ENCODE measurements around the gene HIPK3. TPM values are rescaled to one million over a fixed set of nuclear protein-coding genes. Genes with fewer than 3 reads are reported as not detected.

Gene HIPK3
- polyA plus RNA-seq, 4 donors: 9.5 to 40.7 (median 20.0) TPM

GRCh38 chr11:33377412-33378370, 120.5 kb downstream of the HIPK3 start:
- WGBS, 3 donors: 13 to 55% (median 25%) methylated on average over 10 of the region's 10 CpGs
- no peaks in the 10 kb centered on the region for H3K36me3 ChIP-seq (ENCODE audit: control insufficient read depth in 3 of 3, insufficient read depth in 2 of 3, low read depth in 1 of 3, low read length in 3 of 3)
- H3K27ac ChIP-seq (ENCODE audit: low read depth in 1 of 3, low read length in 2 of 3): no peak overlapping the region
- H3K27me3 ChIP-seq (ENCODE audit: control insufficient read depth in 3 of 3, insufficient read depth in 3 of 3, low read length in 3 of 3): peaks cover 11 to 31% (median 23%) of the 10 kb centered on the region in 3 donors
- H3K4me1 ChIP-seq (ENCODE audit: control insufficient read depth in 3 of 3, insufficient read depth in 2 of 3, low read depth in 1 of 3, low read length in 2 of 3): peaks cover 0 to 8% (median 3%) of the 10 kb centered on the region in 3 donors
- FAIRE-seq: no peak
- peaks cover 0 to 2% of the 10 kb centered on the region in 2 donors for H3K9me3 ChIP-seq (ENCODE audit: control insufficient read depth in 2 of 2, insufficient read depth in 1 of 2, low read depth in 1 of 2, low read length in 1 of 2)
- H3K4me3 ChIP-seq (ENCODE audit: low read depth in 1 of 3, low read length in 3 of 3): no peak overlapping the region
- peak; percentile 11 to 45 for DNase-seq

- Histone ChIP-seq H3K27me3 (ENCODE audit: control insufficient read depth in 3 of 3, insufficient read depth in 3 of 3, low read length in 3 of 3) (peaks cover 11 to 28% (median 16%) of the 10 kb centered on the region in 3 donors), H3K4me1 (ENCODE audit: control insufficient read depth in 3 of 3, insufficient read depth in 2 of 3, low read depth in 1 of 3, low read length in 2 of 3) (peaks cover 0 to 8% (median 2%) of the 10 kb centered on the region in 3 donors), H3K27ac (ENCODE audit: low read depth in 1 of 3, low read length in 2 of 3) (no peak overlapping the region), H3K4me3 (ENCODE audit: low read depth in 1 of 3, low read length in 3 of 3) (no peak overlapping the region), H3K36me3 (ENCODE audit: control insufficient read depth in 3 of 3, insufficient read depth in 2 of 3, low read depth in 1 of 3, low read length in 3 of 3) (no peaks in the 10 kb centered on the region), H3K9me3 (ENCODE audit: control insufficient read depth in 2 of 2, insufficient read depth in 1 of 2, low read depth in 1 of 2, low read length in 1 of 2) (peaks cover 0 to 2% of the 10 kb centered on the region in 2 donors)
- FAIRE-seq (no peak), DNase-seq (no peak)
- 59 to 74% (median 59%) methylated on average over 3 of the region's 3 CpGs for WGBS, 3 donors
Measured at GRCh38 chr11:33379947-33380346, 122.8 kb downstream of the HIPK3 start.

DNA sequence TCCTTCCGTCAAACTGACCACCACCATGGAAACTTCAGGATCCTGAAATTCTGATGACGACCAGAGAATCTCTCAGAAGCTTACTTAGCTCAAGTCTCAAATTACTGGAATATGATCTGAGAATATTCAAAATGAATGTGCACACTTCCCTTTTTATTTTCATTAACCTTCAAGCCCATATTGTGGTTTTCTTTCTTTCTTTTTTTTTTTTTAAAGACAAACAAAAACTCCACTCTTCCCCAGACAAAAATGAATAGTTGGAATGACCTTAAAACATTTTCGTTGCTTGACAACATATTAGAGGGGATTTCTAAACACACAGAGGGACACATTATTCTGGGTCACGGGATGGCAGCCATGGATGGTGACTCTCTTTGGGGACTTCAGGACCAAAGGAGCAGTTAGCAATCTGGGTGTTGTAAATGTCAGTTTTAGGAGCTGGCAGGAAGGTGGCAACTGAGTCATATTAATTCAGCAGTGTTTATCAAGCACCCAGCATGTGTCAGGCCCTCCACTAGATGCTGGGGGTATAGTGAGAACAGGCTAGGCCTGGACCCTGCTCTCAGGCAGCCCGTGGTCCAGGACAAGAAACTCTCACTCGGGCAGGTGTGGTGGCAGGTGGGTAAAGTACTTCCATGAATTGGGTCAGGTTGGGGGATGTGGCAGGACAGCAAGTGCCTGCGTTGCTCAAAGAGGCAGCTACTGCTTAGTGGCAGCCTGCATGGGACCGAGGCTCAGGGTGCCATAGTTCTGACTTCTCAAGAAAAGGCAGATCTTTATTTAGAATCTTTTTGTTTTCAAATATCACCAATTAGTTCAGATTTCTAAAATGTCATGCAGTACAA, 126.1 kb downstream of the HIPK3 start:
- DNase-seq (no peak), FAIRE-seq (no peak)
- H3K36me3 ChIP-seq (ENCODE audit: control insufficient read depth in 3 of 3, insufficient read depth in 2 of 3, low read depth in 1 of 3, low read length in 3 of 3): no peaks in the 10 kb centered on the region
- H3K9me3 ChIP-seq (ENCODE audit: control insufficient read depth in 2 of 2, insufficient read depth in 1 of 2, low read depth in 1 of 2, low read length in 1 of 2): no peaks in the 10 kb centered on the region
- H3K27me3 ChIP-seq (ENCODE audit: control insufficient read depth in 3 of 3, insufficient read depth in 3 of 3, low read length in 3 of 3): peaks cover 0 to 9% (median 4%) of the 10 kb centered on the region in 3 donors
- no peaks in the 10 kb centered on the region for H3K4me1 ChIP-seq (ENCODE audit: control insufficient read depth in 3 of 3, insufficient read depth in 2 of 3, low read depth in 1 of 3, low read length in 2 of 3)
- WGBS, 3 donors: 66 to 83% (median 73%) methylated on average over 8 of the region's 8 CpGs
- H3K4me3 ChIP-seq (ENCODE audit: low read depth in 1 of 3, low read length in 3 of 3): no peak overlapping the region
- H3K27ac ChIP-seq (ENCODE audit: low read depth in 1 of 3, low read length in 2 of 3): no peak overlapping the region

GRCh38 chr11:33383920-33384209, 126.7 kb downstream of the HIPK3 start:
- 84 to 95% (median 85%) methylated on average over 1 of the region's 1 CpG for WGBS, 3 donors
- no peaks in the 10 kb centered on the region for H3K4me1 ChIP-seq (ENCODE audit: control insufficient read depth in 3 of 3, insufficient read depth in 2 of 3, low read depth in 1 of 3, low read length in 2 of 3)
- no peaks in the 10 kb centered on the region for H3K9me3 ChIP-seq (ENCODE audit: control insufficient read depth in 2 of 2, insufficient read depth in 1 of 2, low read depth in 1 of 2, low read length in 1 of 2)
- peaks cover 0 to 9% (median 0%) of the 10 kb centered on the region in 3 donors for H3K27me3 ChIP-seq (ENCODE audit: control insufficient read depth in 3 of 3, insufficient read depth in 3 of 3, low read length in 3 of 3)
- DNase-seq (no peak), FAIRE-seq (no peak)
- no peak overlapping the region for H3K27ac ChIP-seq (ENCODE audit: low read depth in 1 of 3, low read length in 2 of 3)
- no peak overlapping the region for H3K4me3 ChIP-seq (ENCODE audit: low read depth in 1 of 3, low read length in 3 of 3)
- no peaks in the 10 kb centered on the region for H3K36me3 ChIP-seq (ENCODE audit: control insufficient read depth in 3 of 3, insufficient read depth in 2 of 3, low read depth in 1 of 3, low read length in 3 of 3)

DNA sequence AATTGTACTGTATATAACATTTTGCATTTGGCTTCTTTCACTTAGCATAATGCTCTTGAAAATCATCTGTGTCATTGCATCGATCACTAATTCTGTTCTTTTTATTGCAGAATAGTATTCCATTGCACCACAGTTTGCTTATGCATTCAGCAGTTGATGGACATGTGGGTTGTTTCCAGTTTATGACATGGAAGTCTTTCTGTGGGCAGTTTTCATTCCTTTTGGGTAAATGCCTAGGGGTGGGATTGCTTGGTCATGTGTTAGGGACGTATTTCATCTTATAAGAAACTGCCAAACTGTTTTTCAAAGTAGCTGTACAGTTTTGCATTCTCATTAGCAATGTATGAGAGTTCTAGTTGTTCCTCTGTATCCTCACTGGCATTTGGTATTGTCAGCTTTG, 127.0 kb downstream of the HIPK3 start:
- no peaks in the 10 kb centered on the region for H3K4me1 ChIP-seq (ENCODE audit: control insufficient read depth in 3 of 3, insufficient read depth in 2 of 3, low read depth in 1 of 3, low read length in 2 of 3)
- no peaks in the 10 kb centered on the region for H3K36me3 ChIP-seq (ENCODE audit: control insufficient read depth in 3 of 3, insufficient read depth in 2 of 3, low read depth in 1 of 3, low read length in 3 of 3)
- DNase-seq (no peak), FAIRE-seq (no peak)
- H3K9me3 ChIP-seq (ENCODE audit: control insufficient read depth in 2 of 2, insufficient read depth in 1 of 2, low read depth in 1 of 2, low read length in 1 of 2): no peaks in the 10 kb centered on the region
- WGBS, 3 donors: 80 to 85% (median 85%) methylated on average over 2 of the region's 2 CpGs
- H3K27ac ChIP-seq (ENCODE audit: low read depth in 1 of 3, low read length in 2 of 3): no peak overlapping the region
- H3K4me3 ChIP-seq (ENCODE audit: low read depth in 1 of 3, low read length in 3 of 3): no peak overlapping the region
- H3K27me3 ChIP-seq (ENCODE audit: control insufficient read depth in 3 of 3, insufficient read depth in 3 of 3, low read length in 3 of 3): peaks cover 0 to 7% (median 0%) of the 10 kb centered on the region in 3 donors

GRCh38 chr11:33387581-33387980, 130.4 kb downstream of the HIPK3 start:
- H3K4me1 ChIP-seq (ENCODE audit: control insufficient read depth in 3 of 3, insufficient read depth in 2 of 3, low read depth in 1 of 3, low read length in 2 of 3): no peaks in the 10 kb centered on the region
- WGBS, 3 donors: 47 to 77% (median 61%) methylated on average over 3 of the region's 3 CpGs
- no peak for FAIRE-seq
- H3K27ac ChIP-seq (ENCODE audit: low read depth in 1 of 3, low read length in 2 of 3): no peak overlapping the region
- no peaks in the 10 kb centered on the region for H3K9me3 ChIP-seq (ENCODE audit: control insufficient read depth in 2 of 2, insufficient read depth in 1 of 2, low read depth in 1 of 2, low read length in 1 of 2)
- no peaks in the 10 kb centered on the region for H3K27me3 ChIP-seq (ENCODE audit: control insufficient read depth in 3 of 3, insufficient read depth in 3 of 3, low read length in 3 of 3)
- no peaks in the 10 kb centered on the region for H3K36me3 ChIP-seq (ENCODE audit: control insufficient read depth in 3 of 3, insufficient read depth in 2 of 3, low read depth in 1 of 3, low read length in 3 of 3)
- no peak overlapping the region for H3K4me3 ChIP-seq (ENCODE audit: low read depth in 1 of 3, low read length in 3 of 3)
- no peak for DNase-seq

DNA sequence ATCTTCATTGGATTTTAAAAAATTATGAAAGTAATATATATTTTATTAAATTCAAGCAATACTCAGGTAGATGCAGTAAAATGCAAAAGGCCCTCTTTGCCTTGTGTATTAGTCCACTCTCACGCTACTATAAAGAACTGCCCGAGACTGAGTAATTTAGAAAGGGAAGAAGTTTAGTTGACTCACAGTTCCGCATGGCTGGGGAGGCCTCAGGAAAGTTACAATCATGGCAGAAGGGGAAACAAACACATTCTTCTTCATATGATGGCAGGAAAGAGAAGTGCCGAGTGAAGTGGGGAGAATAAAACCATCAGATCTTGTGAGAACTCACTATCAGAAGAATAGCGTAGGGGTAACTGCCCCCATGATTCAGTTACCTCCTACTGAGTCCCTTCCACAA, 130.8 kb downstream of the HIPK3 start:
- H3K27ac ChIP-seq (ENCODE audit: low read depth in 1 of 3, low read length in 2 of 3): no peak overlapping the region
- WGBS, 3 donors: 80 to 96% (median 89%) methylated on average over 5 of the region's 5 CpGs
- no peaks in the 10 kb centered on the region for H3K36me3 ChIP-seq (ENCODE audit: control insufficient read depth in 3 of 3, insufficient read depth in 2 of 3, low read depth in 1 of 3, low read length in 3 of 3)
- FAIRE-seq (no peak), DNase-seq (no peak)
- H3K4me3 ChIP-seq (ENCODE audit: low read depth in 1 of 3, low read length in 3 of 3): no peak overlapping the region
- no peaks in the 10 kb centered on the region for H3K27me3 ChIP-seq (ENCODE audit: control insufficient read depth in 3 of 3, insufficient read depth in 3 of 3, low read length in 3 of 3)
- H3K4me1 ChIP-seq (ENCODE audit: control insufficient read depth in 3 of 3, insufficient read depth in 2 of 3, low read depth in 1 of 3, low read length in 2 of 3): no peaks in the 10 kb centered on the region
- H3K9me3 ChIP-seq (ENCODE audit: control insufficient read depth in 2 of 2, insufficient read depth in 1 of 2, low read depth in 1 of 2, low read length in 1 of 2): no peaks in the 10 kb centered on the region

GRCh38 chr11:33388793-33389525, 131.8 kb downstream of the HIPK3 start:
- Histone ChIP-seq H3K27me3 (ENCODE audit: control insufficient read depth in 3 of 3, insufficient read depth in 3 of 3, low read length in 3 of 3) (no peaks in the 10 kb centered on the region), H3K4me3 (ENCODE audit: low read depth in 1 of 3, low read length in 3 of 3) (no peak overlapping the region), H3K9me3 (ENCODE audit: control insufficient read depth in 2 of 2, insufficient read depth in 1 of 2, low read depth in 1 of 2, low read length in 1 of 2) (no peaks in the 10 kb centered on the region), H3K36me3 (ENCODE audit: control insufficient read depth in 3 of 3, insufficient read depth in 2 of 3, low read depth in 1 of 3, low read length in 3 of 3) (no peaks in the 10 kb centered on the region), H3K4me1 (ENCODE audit: control insufficient read depth in 3 of 3, insufficient read depth in 2 of 3, low read depth in 1 of 3, low read length in 2 of 3) (no peaks in the 10 kb centered on the region), H3K27ac (ENCODE audit: low read depth in 1 of 3, low read length in 2 of 3) (no peak overlapping the region)
- no peak for FAIRE-seq
- 71 to 74% (median 74%) methylated on average over 7 of the region's 7 CpGs for WGBS, 3 donors
- no peak for DNase-seq
